Cerebellar cortex (tissue), 1 donor: ENCODE data around the gene NXT1.

ENCODE experiments used
- DNase-seq: peaks from one replicate; pipeline ENCODE4 v3.0.0-alpha.2; 2015; ENCODE audit warnings: low spot score

Gene NXT1

DNA sequence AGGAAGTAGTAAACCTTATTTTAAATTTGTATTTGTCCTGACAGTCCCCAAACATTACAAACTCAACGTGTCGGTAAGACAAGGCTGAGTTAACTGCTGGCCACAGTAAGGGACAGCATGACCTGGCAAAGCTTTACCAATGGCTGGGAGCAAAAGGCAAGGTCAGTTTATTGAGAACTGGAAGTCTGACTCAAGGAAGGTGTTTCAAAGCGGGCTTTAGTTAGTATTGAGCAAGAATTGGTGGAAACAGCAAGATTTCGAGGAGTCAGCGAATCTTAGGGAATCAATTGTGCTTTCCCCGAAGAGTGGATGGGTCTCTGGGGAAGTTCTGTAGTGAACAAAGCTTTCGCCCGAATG, 10.5 kb downstream of the NXT1 start:
- peak; percentile 36 for DNase-seq

DNA sequence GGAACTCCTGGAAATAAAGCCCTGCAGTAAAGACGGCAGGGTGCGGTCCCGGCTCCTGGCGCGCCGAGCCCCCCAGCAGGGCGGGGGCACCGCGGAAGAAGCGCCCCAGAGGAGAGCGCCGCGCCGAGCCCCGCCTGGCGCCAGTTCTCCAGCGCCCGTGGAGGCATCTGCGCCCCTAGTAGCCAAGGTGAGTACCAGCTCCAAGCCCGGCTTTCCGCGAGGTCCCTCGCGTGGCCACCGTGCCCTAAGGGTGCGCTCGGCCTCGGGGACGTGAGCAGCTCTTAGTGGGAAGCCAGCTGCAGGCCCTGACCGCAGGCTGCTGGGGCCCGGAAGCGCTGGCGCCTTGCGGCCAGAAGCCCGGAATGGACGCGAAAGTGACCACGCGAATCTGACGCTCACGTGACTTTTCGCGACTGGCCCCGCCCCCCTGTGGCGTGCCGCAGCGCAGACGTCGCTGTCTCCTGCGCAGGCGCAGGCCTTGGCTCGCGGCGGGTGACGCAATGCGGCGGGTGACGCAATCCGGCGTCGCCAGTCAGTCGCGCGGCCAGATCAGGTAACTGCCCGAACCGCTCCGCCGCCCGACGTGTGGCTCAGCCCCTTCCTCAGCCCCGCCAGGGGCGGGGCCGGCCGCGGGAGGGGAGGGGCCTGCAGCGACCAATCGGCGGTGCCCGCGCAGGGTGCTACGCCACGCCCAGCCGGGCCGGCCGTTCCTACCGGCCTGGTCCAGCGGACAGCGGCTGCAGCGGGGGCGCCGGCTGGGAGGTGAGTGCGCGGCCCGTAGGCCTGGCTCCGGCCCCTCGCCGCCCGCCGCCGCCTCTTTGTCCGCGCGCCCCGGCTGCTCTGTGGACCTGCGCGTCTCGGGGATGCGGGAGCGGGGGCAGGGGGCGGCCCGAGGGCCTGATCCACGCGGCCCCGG, 11.1 kb downstream of the NXT1 start, which contains the start of gene GZF1:
GZF1 (plus strand) TSS at position 707 of the 916 bp plus-strand sequence. CDS start 2,202 bp downstream, outside the sequence.
- peak; percentile 96 for DNase-seq

DNA sequence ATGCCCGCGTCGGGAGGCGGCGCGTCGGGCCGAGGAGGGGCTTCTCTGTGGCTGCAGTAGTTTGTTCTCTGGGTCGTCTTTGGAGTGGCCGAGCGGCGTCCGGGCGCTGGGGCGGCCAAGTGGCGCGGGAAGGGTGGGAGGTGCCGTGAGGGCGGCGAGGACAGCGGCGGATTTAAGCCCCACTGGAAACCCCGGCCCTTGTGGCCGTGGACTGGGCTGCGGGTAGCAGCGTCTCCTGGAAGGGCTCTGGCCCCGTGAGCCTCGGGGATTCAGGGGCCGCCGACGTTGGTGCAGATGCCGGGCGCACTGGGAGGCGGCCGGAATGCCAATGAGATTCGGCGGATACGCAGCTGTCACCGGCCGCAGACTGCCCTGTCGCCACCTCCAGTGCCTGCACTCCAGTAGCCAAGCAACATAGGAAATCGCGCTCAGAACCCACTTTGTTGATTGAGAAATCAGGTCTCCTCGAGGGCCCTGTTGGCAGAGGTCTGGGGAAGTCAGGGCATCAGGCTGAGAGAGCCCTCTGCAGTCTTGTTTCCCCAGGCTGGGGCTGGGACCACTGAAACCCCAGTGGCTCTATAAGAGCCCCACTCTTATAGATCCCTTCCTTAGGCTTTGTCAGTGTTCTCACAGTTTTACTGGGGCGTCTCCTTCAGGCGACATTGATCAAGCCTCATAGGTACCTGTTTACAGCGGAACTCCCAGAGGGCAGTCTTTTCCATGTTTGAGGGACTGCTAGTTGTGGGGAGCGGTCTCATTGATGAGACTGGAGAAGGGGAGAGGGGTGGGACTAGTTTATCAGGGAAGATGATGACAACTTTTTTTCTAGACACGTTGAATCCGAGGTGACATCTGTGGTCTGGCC, 12.0 kb downstream of the NXT1 start:
- DNase-seq = peak; percentile 19

DNA sequence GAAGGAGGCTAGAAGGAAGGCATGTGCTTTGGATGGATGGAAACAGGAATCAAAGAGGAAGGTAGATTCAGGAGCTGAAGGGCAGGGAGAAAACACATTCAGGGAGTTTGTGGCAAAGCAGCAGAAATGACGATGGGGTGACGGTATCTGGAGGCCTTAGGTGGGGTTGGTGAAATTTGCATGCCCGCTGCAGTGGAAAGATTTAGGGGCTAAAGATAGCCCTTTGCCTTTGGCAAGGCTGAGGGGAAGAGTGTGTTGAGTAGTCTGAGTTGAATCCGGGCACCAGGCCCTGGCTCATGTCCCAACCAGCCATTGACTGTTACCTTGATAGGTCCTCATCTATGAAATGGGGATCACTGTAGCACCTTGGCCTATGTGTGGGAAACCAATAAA, 12.7 kb downstream of the NXT1 start:
- DNase-seq = no peak

DNA sequence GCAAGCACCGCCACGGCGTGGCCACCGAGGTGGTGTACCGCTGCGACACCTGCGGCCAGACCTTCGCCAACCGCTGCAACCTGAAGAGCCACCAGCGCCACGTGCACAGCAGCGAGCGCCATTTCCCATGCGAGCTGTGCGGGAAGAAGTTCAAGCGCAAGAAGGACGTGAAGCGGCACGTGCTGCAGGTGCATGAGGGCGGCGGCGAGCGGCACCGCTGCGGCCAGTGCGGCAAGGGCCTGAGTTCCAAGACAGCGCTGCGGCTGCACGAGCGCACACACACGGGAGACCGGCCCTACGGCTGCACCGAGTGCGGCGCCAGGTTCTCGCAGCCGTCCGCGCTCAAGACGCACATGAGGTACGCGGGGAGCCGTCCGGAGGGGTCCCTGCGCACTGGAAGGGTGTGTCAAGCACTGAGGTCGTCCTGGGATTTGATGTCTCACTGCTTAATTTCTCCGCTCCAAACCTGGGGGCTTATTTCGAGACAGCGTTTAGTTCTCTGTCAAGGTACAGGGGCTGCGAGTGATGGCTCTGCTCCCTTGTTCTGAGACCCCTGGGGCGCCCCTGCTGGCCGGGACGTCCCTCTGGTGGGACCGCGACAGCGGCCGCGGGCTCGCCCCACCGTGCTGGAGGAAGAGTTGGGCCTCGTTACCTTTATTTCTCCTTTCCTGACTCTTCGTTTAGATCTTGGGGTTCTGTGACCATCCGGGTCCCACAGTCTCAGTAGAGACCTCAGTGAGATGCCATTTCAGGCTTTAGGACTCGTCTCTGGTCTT, 15.0 kb downstream of the NXT1 start:
- no peak for DNase-seq

DNA sequence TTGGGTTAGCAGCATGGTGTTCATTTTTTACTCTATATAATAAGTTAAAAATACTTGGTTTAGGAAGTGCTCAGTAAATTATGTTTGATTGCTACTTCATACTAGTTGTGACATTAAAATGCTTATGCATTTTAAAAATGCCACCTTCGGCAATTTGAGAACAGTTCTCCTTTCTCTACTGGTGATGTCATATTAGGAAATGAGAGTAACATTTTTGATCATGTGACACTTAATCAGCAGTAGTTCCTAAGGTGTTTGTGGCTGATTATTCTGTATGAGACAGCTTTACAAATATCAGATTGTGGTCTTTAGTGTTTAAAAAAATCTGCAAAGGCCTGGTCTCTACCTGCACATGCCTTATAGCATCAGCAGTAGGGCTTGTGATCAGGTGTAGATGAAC, 15.8 kb downstream of the NXT1 start:
- DNase-seq = no peak

DNA sequence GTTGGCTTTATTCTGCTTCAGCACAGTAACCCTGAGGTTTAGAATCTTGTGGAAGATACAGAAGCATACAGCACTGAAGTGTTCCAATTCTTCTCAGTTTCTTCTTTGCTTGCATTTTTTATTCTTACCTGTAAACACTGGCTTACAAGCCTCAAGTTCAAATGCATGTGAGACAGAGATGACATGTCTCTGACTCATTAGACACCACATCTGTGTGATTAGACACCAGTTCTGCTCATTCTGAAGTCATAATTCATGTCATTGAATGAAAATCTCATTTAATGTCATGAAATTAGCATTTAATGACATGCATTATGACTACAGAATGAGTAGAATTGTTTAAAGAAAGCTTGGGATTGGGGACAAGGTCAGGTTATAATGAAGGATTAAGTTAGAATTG, 17.2 kb downstream of the NXT1 start:
- no peak for DNase-seq

DNA sequence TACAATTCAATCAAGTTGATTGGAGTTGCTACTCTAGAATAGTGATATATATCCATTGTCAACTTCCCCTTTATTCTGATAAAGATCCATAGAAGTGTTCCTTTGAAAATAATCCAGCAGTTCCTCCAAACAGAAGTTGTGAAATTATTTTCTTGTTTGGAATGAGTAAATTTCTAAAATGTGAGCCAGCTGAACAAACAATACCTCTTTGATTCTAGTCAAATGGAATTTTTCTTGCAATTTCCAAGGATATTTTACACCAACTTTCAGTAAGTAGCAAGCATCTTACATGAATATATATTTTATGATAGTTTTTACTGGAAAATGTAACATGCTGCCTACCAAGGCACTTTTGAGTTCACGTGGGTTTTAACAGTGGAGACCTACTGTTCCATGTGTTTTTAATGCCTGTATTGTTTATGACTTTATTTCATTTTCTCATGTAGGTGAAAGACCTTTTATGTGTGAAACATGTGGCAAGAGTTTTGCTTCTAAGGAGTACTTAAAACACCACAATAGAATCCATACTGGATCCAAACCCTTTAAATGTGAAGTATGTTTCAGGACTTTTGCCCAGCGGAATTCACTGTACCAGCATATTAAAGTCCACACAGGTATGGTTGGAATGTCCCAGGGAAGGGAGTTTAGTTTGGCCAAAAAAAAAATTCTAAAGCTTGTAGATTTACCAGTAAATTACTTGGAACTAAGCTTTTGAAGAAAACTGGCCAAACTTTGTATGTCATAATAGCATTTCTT, 17.9 kb downstream of the NXT1 start:
- no peak for DNase-seq

DNA sequence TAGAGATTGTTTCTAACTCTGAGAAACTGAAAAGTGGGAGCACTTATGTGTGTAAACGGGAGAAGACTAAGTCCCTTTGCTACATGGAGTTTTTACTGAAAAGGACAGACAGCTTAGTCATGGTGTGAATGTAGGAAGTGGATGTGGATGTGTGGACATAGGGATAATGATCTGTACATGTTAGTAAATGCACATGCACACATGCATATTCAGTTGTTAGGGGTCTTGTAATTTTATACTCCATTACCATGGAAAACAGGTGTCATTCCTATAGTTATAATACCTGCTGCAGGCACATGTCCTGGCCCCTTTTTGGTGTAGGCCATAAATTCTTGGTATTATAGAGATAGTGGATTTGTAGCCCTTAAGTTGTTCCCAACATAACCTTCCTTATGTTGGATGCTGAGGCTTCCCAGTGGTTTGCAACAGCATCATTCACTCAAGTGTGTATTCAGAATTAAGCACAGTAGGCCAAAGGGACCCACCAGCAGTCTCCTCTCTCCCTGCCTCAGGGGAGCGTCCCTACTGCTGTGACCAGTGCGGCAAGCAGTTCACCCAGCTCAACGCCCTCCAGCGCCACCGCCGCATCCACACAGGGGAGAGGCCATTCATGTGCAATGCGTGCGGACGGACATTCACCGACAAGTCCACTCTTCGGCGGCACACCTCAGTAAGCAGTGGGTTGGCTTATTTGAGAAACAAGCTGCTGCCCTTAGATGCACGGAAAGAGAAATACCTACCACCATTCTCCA, 18.7 kb downstream of the NXT1 start:
- no peak for DNase-seq

DNA sequence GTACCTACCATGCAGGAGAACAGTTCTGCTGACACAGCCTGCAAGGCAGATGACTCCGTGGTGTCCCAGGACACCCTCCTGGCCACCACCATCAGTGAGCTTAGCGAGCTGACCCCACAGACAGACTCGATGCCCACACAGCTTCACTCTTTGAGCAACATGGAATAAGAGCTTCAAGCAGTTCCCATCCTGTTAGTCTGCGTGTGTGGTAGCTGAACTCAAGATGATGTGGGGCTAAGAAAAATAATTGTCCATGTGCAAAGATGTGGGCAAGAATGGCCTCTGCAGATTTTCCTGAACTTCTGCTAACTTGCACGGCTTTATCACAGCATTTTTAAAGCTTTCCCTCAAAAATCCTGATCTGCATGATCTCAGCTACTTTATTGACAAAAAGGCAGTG, 19.7 kb downstream of the NXT1 start:
- DNase-seq = no peak

DNA sequence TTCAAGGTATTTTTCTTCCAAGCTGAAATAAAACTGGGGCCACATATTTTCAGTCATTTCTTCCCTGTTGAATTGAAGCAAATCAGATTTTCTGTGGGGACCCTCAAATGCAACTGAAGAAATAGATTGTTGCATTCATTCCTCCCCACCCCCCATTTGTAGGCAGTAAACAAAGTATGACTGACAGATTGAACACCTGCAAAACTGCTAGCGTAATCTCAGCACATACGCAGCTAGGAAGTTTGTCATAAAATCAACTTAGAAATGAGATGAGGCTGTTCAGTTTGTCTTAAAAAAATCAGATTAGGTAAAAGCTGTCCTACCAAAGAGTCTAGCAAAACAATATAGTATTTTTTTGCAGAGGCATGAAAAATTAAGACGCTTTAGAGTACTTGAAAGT, 20.3 kb downstream of the NXT1 start:
- DNase-seq = no peak

DNA sequence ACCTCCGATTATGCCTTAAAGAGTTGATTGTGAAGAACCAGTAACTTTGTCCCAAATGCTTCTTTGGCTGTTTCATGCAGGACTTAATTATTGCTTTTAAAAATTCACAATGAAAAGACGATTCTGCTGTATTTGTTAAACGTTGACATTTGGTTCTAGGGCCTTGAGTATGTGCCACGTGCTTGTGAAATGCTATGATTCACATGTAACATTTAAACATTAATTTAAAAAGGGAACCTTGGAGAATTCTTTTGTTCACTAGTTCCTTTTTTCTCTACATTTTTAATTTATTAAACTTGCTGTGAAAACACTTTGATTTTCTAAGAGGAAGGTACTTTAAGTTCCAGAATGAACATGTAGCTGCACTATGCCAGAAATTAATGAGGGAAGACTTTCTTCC, 20.9 kb downstream of the NXT1 start:
- no peak for DNase-seq

DNA sequence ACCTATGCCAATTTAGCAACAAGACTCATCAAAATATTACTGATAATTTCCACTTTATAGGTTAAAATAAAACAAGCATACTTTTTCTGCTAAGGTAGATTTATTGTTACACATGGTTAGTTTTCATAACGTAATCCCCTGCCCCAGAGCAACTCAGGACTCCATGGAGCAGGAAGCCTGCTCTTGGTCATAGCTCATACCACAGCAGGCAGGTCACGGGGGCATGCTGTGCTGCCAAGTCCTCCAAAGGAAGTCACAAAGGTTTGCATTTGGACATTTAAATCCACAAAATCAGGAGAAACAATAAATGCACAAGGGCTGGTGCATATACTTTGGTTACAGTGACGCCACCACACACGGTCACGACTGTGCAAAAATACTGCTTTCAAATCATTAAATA, 23.9 kb downstream of the NXT1 start:
- DNase-seq = no peak

DNA sequence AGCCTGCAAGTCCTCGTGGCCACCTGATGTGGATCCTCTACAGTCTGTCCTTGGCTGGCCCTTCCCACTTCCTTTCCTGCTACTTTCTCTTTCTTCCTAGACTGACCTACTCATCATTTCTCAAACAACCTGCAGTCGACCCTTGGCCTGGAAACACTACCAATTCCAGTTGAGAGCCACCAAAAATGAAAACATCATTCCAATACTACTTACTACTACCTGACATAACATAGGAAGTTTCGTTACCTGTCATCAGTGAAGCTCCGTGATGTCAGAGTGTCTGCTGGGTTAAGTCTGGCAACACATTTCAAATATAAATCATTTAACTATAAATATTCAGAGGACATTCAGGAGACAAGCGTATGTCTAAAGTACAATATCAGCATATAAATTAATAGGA, 25.2 kb downstream of the NXT1 start:
- no peak for DNase-seq

DNA sequence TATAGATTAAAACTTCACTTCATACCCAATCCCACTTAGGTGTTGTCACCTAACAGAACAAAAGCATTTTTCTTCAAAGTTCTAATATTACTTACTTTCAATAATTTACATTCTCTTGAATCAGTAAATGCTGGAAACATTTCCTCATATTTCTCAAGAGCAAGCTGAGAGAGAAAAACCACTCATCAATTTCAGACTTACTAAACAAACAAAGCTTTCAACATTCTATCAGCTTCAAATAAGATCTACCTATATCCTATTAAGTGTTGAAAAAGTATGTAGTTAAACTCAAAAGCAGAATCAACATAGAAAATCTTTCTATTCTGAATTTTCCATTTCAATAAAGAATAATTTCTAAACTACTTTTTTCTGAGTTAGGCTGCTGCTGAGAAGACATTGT, 29.2 kb downstream of the NXT1 start:
- DNase-seq = no peak

DNA sequence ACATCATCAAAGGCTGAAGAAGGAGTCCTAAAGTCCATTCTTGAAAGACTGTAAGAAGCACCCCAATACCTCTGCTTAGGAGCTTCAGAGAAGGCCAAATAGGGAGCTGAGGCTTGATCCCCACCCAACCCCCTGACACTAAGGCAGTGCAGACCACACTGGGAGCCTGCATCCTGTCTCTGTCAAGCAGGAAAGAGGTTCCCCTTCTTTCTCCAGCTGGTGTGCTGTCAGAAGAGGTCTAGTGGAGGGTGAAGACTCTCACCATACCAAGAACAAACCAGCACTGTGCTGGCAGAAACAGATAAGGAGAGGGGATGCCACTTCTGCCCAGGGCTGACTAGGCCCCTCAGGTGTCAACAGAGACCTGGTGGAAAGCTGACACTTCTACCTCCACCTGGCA, 31.3 kb downstream of the NXT1 start:
- DNase-seq = no peak

DNA sequence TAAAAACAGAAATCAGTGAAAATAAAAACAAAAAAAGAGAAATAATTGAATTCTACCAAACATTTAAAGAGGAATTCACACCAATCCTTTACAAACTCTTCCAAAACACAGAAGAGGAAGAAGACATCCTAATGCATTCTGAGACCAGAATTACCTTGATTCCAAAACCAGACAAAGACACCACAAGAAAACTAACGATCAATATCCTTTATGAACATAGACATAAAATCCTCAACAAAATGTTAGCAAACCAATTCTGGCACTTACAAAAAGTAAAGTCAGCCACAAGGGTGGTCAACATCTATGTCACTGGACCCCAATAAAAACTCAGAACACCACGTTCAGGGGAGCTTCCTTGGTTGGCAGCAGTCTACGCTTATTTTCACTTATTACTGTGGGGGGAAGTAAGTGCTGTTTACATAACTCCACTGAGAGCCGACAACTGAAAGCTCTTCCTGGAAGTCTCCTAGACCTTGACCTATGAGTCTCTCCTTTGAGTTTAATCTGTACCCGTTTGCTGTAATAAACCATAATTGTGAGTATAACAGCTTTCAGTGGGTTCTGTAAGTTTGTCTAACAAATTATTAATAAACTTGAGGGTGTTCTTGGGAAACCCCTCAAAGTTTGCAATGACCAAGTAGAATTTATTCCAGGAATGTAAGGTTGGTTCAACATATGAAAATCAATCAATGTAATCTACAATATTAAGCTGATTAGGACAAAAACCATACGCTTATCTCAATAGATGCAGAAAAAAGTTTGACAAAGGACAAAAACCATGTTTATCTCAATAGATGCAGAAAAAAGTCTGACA, 35.9 kb downstream of the NXT1 start:
- DNase-seq = no peak

DNA sequence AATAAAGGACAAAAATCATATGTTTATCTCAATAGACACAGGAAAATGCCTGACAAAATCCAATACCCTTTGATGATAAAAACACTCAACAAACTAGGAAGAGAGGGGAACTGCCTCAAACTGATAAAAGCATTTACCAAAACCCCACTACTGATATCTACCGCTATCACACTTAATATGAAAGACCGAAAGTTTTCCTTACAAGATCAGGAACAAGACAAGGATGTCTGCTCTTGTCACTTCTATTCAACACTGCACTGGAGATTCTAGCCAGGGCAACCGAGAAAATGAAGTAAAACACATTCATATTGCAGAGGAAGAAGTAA, 36.5 kb downstream of the NXT1 start:
- no peak for DNase-seq

DNA sequence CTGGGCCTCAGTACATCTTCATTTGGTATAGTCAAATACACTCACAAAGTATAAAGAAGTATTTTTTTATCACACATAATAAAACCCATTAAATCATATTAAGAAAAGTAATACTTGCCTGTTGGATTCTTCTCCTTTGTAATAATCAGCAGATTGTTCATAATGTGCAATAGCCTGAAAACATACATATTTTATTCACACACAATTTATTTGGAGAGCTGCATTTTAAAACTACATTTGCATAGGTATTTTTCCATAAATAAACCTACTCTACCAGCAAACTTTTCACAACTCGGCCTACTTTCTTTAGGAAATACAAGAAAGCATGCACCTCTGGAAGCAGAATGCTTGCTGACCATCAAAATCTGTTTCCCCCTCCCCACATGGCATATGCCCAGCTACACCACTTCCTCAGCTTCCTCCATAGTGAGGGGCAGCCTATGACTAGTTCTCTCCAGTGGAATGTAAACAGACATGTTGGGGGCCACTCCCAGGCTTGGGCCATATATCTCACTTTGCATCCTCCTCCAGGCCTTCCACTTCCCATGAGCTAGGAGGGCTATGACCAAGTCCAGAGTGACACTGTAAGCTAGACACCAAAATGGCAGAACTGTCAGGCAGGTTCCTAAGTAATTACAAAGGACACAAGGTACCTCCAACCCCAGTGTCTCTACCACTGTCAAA, 39.6 kb downstream of the NXT1 start:
- DNase-seq = no peak
